ENCODE results near the gene PAM. TPM values are rescaled to one million over a fixed set of nuclear protein-coding genes. Genes with fewer than 3 reads are reported as not detected.

The PAM gene
- total and polyA plus RNA-seq, 2 of the 13 experiments (the other 11 are each of a cell fraction or from before 2014, with no cell fraction given): 20.2 to 79.1 TPM

DNA sequence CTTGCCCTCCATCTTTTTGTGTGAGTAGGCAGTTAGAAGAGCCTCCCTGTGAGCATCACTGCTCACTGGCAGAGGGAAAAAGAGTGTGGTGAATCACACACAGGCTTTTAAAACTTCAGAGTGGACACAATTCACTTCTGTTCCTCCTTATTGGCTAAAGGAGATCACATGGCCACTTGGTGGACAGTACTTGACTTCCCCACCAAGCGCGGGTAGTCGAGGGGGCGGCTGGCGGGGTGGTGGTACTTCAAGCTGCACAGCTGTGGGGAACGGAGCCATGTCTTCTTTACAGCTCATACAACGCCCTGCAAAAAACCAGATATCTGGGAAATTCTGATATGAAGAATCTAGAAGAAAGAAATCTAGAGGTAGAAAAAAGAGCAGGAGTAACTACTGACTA lies 95.4 kb downstream of the PAM start (continued):
- TF ChIP-seq GABPB1 (CRISPR knock-in tag; IDR thresholded peaks at IDR 0.05): no peak
- TF ChIP-seq NFE2L1 (CRISPR knock-in tag; IDR thresholded peaks at IDR 0.05; ENCODE audit: borderline replicate concordance): no peak

DNA sequence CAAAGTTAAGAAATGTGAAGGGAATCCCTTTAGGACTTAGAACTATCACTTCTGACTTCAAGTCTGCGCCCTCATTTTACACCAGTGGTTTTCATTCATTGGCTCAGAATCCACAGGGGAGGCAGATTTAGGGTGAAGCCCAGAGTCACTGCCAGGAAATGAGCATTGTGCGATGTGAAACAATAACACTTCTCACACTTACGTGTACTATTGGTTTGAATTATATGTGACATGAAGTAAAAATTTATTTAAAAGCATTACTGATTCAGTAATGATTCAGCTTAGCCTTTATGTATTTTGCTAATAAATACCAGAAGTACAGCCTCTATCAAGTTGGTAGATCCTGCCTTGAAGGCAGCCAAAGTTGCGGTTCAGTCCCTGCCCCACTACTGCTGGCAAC lies 98.6 kb downstream of the PAM start:
- H3K27ac ChIP-seq (ENCODE audit: extremely low read length, insufficient read depth, low read length): no peak overlapping the region
- TF ChIP-seq POLR2A (IDR thresholded peaks at IDR 0.05; ENCODE audit: insufficient read depth in 1 of 2, low read depth in 2 of 2, low read length in 2 of 2) (no peak), ZNF776 (CRISPR knock-in tag; IDR thresholded peaks at IDR 0.05) (no peak), BCL6 (CRISPR knock-in tag; IDR thresholded peaks at IDR 0.05) (no peak), TP53 (CRISPR knock-in tag; conservative IDR thresholded peaks at IDR 0.05) (no peak), ZNF180 (CRISPR knock-in tag; IDR thresholded peaks at IDR 0.05; ENCODE audit: borderline replicate concordance, low read depth) (no peak), ZNF570 (CRISPR knock-in tag; IDR thresholded peaks at IDR 0.05; ENCODE audit: borderline replicate concordance) (no peak), SMC3 (IDR thresholded peaks at IDR 0.05; ENCODE audit: low read length) (no peak), ZNF256 (CRISPR knock-in tag; conservative IDR thresholded peaks at IDR 0.05) (no peak)
- TF ChIP-seq, protein P1, sequence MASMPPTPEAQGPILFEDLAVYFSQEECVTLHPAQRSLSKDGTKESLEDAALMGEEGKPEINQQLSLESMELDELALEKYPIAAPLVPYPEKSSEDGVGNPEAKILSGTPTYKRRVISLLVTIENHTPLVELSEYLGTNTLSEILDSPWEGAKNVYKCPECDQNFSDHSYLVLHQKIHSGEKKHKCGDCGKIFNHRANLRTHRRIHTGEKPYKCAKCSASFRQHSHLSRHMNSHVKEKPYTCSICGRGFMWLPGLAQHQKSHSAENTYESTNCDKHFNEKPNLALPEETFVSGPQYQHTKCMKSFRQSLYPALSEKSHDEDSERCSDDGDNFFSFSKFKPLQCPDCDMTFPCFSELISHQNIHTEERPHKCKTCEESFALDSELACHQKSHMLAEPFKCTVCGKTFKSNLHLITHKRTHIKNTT (CRISPR knock-in tag; IDR thresholded peaks at IDR 0.05): no peak
- H3K9me3 ChIP-seq (ENCODE audit: low read length): no peaks in the 10 kb centered on the region
- FAIRE-seq (no peak), ATAC-seq (no peak), DNase-seq (ENCODE audit: low spot score) (no peak)
- WGBS (ENCODE audit: low lambda C conversion rate): 93% methylated on average over 4 of the region's 4 CpGs
- POLR2A ChIA-PET: no interaction called here
- no TSS peak for BruUV-seq (replicated peaks)
- no peaks in the 10 kb centered on the region for H4K20me1 ChIP-seq (ENCODE audit: insufficient read depth, low read length)
- no peak overlapping the region for H3K9ac ChIP-seq (ENCODE audit: insufficient read depth, low read depth, low read length)
- no peak overlapping the region for H3K4me3 ChIP-seq (replicated peaks in 1 of 3; ENCODE audit: insufficient read depth in 1 of 3, low read depth in 2 of 3, low read length in 3 of 3)
- CTCF ChIA-PET (ENCODE audit: low intra/inter-chr PET ratio, low total read pairs): no interaction called here
- in situ Hi-C loops (cut with HindIII; ENCODE audit: extremely low pct_ligation_motif_present, low pct_unique_long_range_greater_than_20kb): no loop called here
- no peak overlapping the region for H3K4me2 ChIP-seq (ENCODE audit: low read depth, low read length)
- intact Hi-C loops (cut with micrococcal nuclease; ENCODE audit: unreplicated experiment): no loop called here
- H2AFZ ChIP-seq (ENCODE audit: low read length): no peak overlapping the region
- H3K4me1 ChIP-seq (ENCODE audit: insufficient read depth, low read length): 0 out of 2 replicates have a peak, but pooled peaks cover 7% of the 10 kb centered on the region
- no peaks in the 10 kb centered on the region for H3K79me2 ChIP-seq (ENCODE audit: insufficient read depth, low read length)
- H3K27me3 ChIP-seq (ENCODE audit: control insufficient read depth in 1 of 2, insufficient read depth in 2 of 2, low read length in 2 of 2): no peaks in the 10 kb centered on the region; a peak in 1 of 5 replicates
- H3K36me3 ChIP-seq (replicated peaks in 1 of 2; ENCODE audit: control insufficient read depth in 1 of 2, insufficient read depth in 2 of 2, low read length in 2 of 2): no peaks in the 10 kb centered on the region
